ENCODE results near the gene RNU6-8. TPM values are rescaled to one million over a fixed set of nuclear protein-coding genes. Genes with fewer than 3 reads are reported as not detected.

The RNU6-8 gene
- polyA plus RNA-seq, 1 of the 3 experiments (the other 2 are of a cell fraction), result not detected

DNA sequence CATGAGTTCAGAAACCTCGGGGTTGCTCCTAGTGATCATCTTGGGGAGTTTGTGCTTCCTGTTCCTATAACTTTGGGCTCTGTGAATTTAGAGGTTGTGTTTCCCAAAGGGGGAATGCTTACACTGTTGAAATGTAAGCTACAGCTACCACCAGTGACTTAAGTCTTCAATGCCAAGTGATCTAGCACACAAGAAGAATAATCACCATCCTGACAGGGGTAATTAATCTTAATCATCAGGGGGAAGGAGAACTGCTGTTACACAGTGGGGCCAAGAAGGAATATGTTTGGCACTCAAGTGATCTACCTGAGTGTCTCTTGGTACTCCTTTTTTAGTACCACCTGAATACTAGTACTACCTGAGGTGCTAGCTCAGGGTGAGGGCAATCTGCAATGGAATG lies 36.1 kb downstream of the RNU6-8 start:
- no peak overlapping the region for H3K9ac ChIP-seq
- H3K27me3 ChIP-seq (ENCODE audit: insufficient read depth), result no peaks in the 10 kb centered on the region
- no peaks in the 10 kb centered on the region for H3K4me1 ChIP-seq (ENCODE audit: control insufficient read depth in 1 of 2, insufficient read depth in 2 of 2, low read depth in 1 of 2, low read length in 1 of 2)
- TF ChIP-seq ELF1 (IDR thresholded peaks at IDR 0.05), result no peak
- TF ChIP-seq, protein P1, sequence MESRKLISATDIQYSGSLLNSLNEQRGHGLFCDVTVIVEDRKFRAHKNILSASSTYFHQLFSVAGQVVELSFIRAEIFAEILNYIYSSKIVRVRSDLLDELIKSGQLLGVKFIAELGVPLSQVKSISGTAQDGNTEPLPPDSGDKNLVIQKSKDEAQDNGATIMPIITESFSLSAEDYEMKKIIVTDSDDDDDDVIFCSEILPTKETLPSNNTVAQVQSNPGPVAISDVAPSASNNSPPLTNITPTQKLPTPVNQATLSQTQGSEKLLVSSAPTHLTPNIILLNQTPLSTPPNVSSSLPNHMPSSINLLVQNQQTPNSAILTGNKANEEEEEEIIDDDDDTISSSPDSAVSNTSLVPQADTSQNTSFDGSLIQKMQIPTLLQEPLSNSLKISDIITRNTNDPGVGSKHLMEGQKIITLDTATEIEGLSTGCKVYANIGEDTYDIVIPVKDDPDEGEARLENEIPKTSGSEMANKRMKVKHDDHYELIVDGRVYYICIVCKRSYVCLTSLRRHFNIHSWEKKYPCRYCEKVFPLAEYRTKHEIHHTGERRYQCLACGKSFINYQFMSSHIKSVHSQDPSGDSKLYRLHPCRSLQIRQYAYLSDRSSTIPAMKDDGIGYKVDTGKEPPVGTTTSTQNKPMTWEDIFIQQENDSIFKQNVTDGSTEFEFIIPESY (IDR thresholded peaks at IDR 0.05; ENCODE audit: borderline replicate concordance, low read depth), result no peak
- no peak for TF ChIP-seq RAD21 (IDR thresholded peaks at IDR 0.05; ENCODE audit: low read length)
- TF ChIP-seq GABPA (IDR thresholded peaks at IDR 0.05; ENCODE audit: low read depth), result no peak
- TF ChIP-seq, protein P2, sequence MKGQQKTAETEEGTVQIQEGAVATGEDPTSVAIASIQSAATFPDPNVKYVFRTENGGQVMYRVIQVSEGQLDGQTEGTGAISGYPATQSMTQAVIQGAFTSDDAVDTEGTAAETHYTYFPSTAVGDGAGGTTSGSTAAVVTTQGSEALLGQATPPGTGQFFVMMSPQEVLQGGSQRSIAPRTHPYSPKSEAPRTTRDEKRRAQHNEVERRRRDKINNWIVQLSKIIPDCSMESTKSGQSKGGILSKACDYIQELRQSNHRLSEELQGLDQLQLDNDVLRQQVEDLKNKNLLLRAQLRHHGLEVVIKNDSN (IDR thresholded peaks at IDR 0.05; ENCODE audit: borderline replicate concordance, low read depth), result no peak
- no peak for TF ChIP-seq JUND (IDR thresholded peaks at IDR 0.05)
- no peak for TF ChIP-seq NFIC (IDR thresholded peaks at IDR 0.05; ENCODE audit: borderline replicate concordance)
- TF ChIP-seq TAF1 (IDR thresholded peaks at IDR 0.05; ENCODE audit: borderline replicate concordance, low read depth, low read length), result no peak
- H3K79me2 ChIP-seq (ENCODE audit: insufficient read depth), result no peaks in the 10 kb centered on the region
- H3K36me3 ChIP-seq (replicated peaks in 1 of 2; ENCODE audit: control insufficient read depth in 1 of 2, insufficient read depth in 2 of 2, low read length in 1 of 2), result no peaks in the 10 kb centered on the region
- no peak overlapping the region for H2AFZ ChIP-seq (ENCODE audit: low read depth)
- CTCF ChIA-PET, result no interaction called here
- H4K20me1 ChIP-seq (ENCODE audit: insufficient read depth), result no peaks in the 10 kb centered on the region
- POLR2A ChIA-PET, result no interaction called here
- DNase-seq, result no peak
- no peaks in the 10 kb centered on the region for H3K9me2 ChIP-seq
- no peaks in the 10 kb centered on the region for H3K9me3 ChIP-seq
- no peak overlapping the region for H3K4me3 ChIP-seq (ENCODE audit: low read depth in 2 of 2, low read length in 1 of 2)
- WGBS (ENCODE audit: low lambda C conversion rate), result 85% methylated on average over 1 of the region's 1 CpG
- H3K27ac ChIP-seq (ENCODE audit: low read depth in 2 of 2, low read length in 1 of 2), result no peak overlapping the region
- peaks cover 10% of the 10 kb centered on the region for H3F3A ChIP-seq (replicated peaks; ENCODE audit: insufficient read depth)
- no peak overlapping the region for H3K4me2 ChIP-seq

DNA sequence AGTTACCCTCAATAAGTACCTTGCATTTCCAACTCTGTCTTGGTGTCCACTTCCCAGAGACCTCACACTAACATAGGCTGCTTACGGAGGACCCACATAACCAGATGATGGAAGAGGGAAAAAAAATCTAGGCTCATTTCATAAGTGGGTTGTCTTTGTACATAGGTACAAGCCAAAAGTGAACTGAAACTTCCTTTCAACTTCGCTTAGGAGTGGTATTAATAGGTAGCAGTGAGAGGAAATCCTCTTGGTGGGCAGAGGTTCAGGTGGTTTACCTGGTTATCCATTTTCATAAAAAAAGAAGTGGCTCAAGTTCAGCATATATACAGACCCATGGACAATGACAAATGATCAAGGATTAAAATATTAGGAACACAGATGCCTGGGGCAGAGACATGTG lies 37.0 kb downstream of the RNU6-8 start:
- TF ChIP-seq MEF2A (IDR thresholded peaks at IDR 0.05; ENCODE audit: borderline replicate concordance, low read depth), result no peak
- TF ChIP-seq, protein P1 (IDR thresholded peaks at IDR 0.05; ENCODE audit: borderline replicate concordance, low read depth), result no peak
- no peak for TF ChIP-seq RAD21 (IDR thresholded peaks at IDR 0.05; ENCODE audit: low read length)
- TF ChIP-seq NRF1 (IDR thresholded peaks at IDR 0.05; ENCODE audit: low read depth, low read length), result no peak
- no peak for TF ChIP-seq RFX5 (IDR thresholded peaks at IDR 0.05; ENCODE audit: low read length)
- no peak for TF ChIP-seq CHD2 (IDR thresholded peaks at IDR 0.05; ENCODE audit: low read length, partially characterized antibody)
- POLR2A ChIA-PET, result no interaction called here
- peaks cover 0 to under 1% of the 10 kb centered on the region in 2 experiments for H3K36me3 ChIP-seq (replicated peaks in 1 of 2; ENCODE audit: control insufficient read depth in 1 of 2, insufficient read depth in 2 of 2, low read length in 1 of 2)
- no peak overlapping the region for H2AFZ ChIP-seq (ENCODE audit: low read depth)
- H3K9ac ChIP-seq, result no peak overlapping the region
- no peak overlapping the region for H3K4me2 ChIP-seq
- H3K4me1 ChIP-seq (ENCODE audit: control insufficient read depth in 1 of 2, insufficient read depth in 2 of 2, low read depth in 1 of 2, low read length in 1 of 2), result no peaks in the 10 kb centered on the region
- no peaks in the 10 kb centered on the region for H3K79me2 ChIP-seq (ENCODE audit: insufficient read depth)
- H3F3A ChIP-seq (replicated peaks; ENCODE audit: insufficient read depth), result peaks cover 13% of the 10 kb centered on the region
- no peak for DNase-seq
- 88% methylated on average over 2 of the region's 2 CpGs for WGBS (ENCODE audit: low lambda C conversion rate)
- no peak overlapping the region for H3K4me3 ChIP-seq (ENCODE audit: low read depth in 2 of 2, low read length in 1 of 2)
- CTCF ChIA-PET, result no interaction called here
- no peaks in the 10 kb centered on the region for H3K27me3 ChIP-seq (ENCODE audit: insufficient read depth)
- H3K9me3 ChIP-seq, result no peaks in the 10 kb centered on the region
- no peaks in the 10 kb centered on the region for H4K20me1 ChIP-seq (ENCODE audit: insufficient read depth)
- H3K27ac ChIP-seq (ENCODE audit: low read depth in 2 of 2, low read length in 1 of 2), result no peak overlapping the region
- no peaks in the 10 kb centered on the region for H3K9me2 ChIP-seq

Small RNAs within 50 kb of the gene (small RNA-seq; reads per million reads assigned to genes)
- gene RNU6-7 (0 to 1.1 (median 0) reads per million in 7 experiments), gene RNU6-8 (0 to 33.2 (median 0.43) reads per million in 7 experiments)

Other genes with a start within 250 kb of the RNU6-8 start
- 7.2 and 11.1 TPM in 2 replicates for gene ARHGAP5, start 126.0 kb downstream of the RNU6-8 start, polyA plus RNA-seq (2012; rRNA removed)
- gene RNU6-7, start 1.2 kb downstream of the RNU6-8 start, polyA plus RNA-seq (2012; rRNA removed), result not detected in 2 replicates
- 1.7 and 4.1 TPM in 2 replicates for gene AKAP6, start 126.0 kb upstream of the RNU6-8 start, polyA plus RNA-seq (2012; rRNA removed)